Nephron progenitor cell (in vitro differentiated cells): ENCODE measurements around the gene HTR1D.

ENCODE experiments used
- DNase-seq: peaks from one replicate; pipeline ENCODE4 v3.0.0; 2021
- H3K27ac Mint-ChIP-seq: 2 replicates; pipeline ENCODE4 v1.8.0; 2021; ENCODE audit warnings: mild to moderate bottlenecking, moderate library complexity, mixed read lengths
- H3K27me3 Mint-ChIP-seq: 2 replicates; pipeline ENCODE4 v1.8.0; 2021; ENCODE audit warnings: mild to moderate bottlenecking, low read depth, mixed read lengths; ENCODE audit not compliant: poor library complexity
- H3K36me3 Mint-ChIP-seq: 2 replicates; pipeline ENCODE4 v1.8.0; 2021; ENCODE audit warnings: low read depth, mixed read lengths
- H3K4me1 Mint-ChIP-seq: 2 replicates; pipeline ENCODE4 v1.8.0; 2021; ENCODE audit warnings: mixed read lengths
- H3K4me3 Mint-ChIP-seq: 2 replicates; pipeline ENCODE4 v1.8.0; 2021; ENCODE audit warnings: mild to moderate bottlenecking, moderate library complexity, mixed read lengths
- H3K9me3 Mint-ChIP-seq: 2 replicates; pipeline ENCODE4 v1.8.0; 2021; ENCODE audit warnings: mild to moderate bottlenecking, moderate library complexity, mixed read lengths
- TF ChIP-seq, protein P1 (sequence below): fragments of 200-600 bp; sonication (generic); IDR thresholded peaks from 2 replicates; pipeline ENCODE4 v1.5.0; 2021; ENCODE audit warnings: antibody characterized with exemption

Gene HTR1D

DNA sequence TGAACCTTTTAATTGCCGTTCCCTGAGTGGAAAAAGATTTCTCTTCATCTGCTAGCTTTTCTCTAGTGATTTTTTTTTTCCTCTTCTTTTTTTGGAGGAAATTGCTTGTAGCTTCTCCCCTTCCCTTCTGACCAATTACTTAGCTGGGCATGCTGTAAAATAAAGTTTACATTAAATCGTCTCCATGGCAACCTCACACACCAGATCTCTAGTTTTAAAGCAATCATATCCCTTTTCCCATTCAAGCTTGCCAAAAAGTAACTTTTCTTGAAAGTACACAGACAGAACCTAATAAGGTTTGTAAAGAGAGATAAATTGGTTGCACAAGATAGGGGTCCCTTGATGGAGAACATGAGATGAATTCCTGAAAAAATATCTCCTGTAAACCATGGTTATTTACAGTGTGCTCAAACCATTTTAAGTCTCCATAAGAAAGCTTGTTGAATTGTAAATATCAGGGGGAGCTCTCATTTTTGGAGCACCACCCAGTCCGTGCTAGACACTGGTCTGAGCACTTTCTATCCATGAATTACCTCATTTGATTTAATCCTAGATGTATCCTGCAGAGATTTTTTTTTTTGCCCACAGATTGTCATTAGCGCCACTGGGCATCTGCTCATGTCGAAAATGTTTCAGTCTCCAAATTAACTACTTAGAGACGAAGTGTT, 32.6 kb upstream of the HTR1D start:
- H3K27me3 Mint-ChIP-seq = peaks cover 10% of the 10 kb centered on the region
- peaks cover 7% of the 10 kb centered on the region for H3K4me1 Mint-ChIP-seq
- TF ChIP-seq, protein P1, sequence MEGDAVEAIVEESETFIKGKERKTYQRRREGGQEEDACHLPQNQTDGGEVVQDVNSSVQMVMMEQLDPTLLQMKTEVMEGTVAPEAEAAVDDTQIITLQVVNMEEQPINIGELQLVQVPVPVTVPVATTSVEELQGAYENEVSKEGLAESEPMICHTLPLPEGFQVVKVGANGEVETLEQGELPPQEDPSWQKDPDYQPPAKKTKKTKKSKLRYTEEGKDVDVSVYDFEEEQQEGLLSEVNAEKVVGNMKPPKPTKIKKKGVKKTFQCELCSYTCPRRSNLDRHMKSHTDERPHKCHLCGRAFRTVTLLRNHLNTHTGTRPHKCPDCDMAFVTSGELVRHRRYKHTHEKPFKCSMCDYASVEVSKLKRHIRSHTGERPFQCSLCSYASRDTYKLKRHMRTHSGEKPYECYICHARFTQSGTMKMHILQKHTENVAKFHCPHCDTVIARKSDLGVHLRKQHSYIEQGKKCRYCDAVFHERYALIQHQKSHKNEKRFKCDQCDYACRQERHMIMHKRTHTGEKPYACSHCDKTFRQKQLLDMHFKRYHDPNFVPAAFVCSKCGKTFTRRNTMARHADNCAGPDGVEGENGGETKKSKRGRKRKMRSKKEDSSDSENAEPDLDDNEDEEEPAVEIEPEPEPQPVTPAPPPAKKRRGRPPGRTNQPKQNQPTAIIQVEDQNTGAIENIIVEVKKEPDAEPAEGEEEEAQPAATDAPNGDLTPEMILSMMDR = no peak
- no peak for DNase-seq
- H3K36me3 Mint-ChIP-seq = no peaks in the 10 kb centered on the region
- no peak overlapping the region for H3K27ac Mint-ChIP-seq
- no peaks in the 10 kb centered on the region for H3K9me3 Mint-ChIP-seq
- H3K4me3 Mint-ChIP-seq = no peak overlapping the region

DNA sequence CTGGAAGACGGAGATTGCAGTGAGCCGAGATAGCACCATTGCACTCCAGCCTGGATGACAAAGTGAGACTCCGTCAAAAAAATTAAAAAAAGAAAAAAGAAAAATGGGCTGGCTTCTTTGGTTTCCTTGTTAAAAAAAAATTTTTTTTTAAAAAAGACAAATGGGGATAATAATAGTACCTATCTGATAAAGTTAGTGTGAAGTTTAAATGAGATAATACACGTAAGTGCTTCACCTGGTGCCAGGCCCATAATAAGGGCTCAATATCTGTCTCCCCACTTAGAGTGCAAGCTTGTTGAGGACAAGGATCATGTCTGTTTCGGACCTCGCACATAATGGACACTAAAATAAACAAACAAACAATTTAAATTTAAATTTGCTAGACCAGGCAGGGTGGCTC, 30.0 kb upstream of the HTR1D start:
- TF ChIP-seq, protein P1 = no peak
- peaks cover 8% of the 10 kb centered on the region for H3K27me3 Mint-ChIP-seq
- H3K36me3 Mint-ChIP-seq = no peaks in the 10 kb centered on the region
- no peak for DNase-seq
- H3K4me3 Mint-ChIP-seq = no peak overlapping the region
- H3K9me3 Mint-ChIP-seq = no peaks in the 10 kb centered on the region
- H3K27ac Mint-ChIP-seq = no peak overlapping the region
- peaks cover 7% of the 10 kb centered on the region for H3K4me1 Mint-ChIP-seq

DNA sequence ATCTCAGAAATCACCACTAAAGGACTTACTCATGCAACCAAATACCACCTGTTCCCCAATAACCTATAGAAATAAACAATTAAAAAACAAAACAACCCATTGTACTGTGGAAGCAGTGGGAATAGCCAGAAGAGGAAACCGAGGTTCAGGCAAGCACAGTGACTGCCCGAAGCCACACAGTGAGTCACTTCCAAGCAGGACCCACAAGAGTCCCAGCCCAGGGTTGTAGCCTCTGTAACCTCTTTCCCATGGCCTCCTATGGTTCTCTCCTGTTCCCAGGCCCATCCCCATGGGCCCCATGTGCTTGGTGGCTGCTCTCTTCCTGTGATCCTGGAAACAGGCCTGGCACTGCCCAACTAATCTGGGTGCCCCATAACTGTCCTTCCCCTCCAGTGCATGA, 29.0 kb upstream of the HTR1D start:
- no peak for DNase-seq
- H3K27me3 Mint-ChIP-seq = peaks cover 8% of the 10 kb centered on the region
- peaks cover 7% of the 10 kb centered on the region for H3K4me1 Mint-ChIP-seq
- H3K36me3 Mint-ChIP-seq = no peaks in the 10 kb centered on the region
- H3K9me3 Mint-ChIP-seq = no peaks in the 10 kb centered on the region
- TF ChIP-seq, protein P1 = no peak
- H3K27ac Mint-ChIP-seq = no peak overlapping the region
- H3K4me3 Mint-ChIP-seq = no peak overlapping the region

DNA sequence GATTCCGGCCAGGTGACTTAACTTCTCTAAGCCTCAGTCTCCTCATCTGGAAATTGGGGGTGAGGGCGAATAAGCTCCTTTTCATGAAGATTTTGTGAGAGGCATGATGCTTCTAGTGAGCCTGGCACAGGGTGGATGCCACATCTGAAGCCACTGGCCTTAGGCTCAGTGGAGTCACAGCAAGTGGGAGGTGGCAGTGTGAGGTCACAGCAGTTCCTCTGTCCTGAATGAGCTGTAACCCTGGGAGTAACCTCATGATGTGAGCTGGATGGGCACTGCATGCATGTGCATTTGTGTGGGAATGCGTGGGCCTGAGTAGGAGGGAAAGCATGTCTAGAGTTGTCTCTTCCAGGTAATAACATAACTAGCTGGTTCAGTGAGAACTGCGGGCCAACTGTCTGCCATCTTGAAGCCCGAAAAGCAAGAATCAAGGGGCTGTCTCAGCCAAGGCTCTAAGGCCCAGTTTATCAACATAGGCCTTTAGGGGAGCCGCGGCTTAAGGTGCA, 27.0 kb upstream of the HTR1D start:
- Mint-ChIP-seq H3K9me3 (no peaks in the 10 kb centered on the region), H3K27me3 (peaks cover 4% of the 10 kb centered on the region), H3K27ac (no peak overlapping the region), H3K4me1 (no peaks in the 10 kb centered on the region), H3K4me3 (no peak overlapping the region), H3K36me3 (no peaks in the 10 kb centered on the region)
- DNase-seq = no peak
- TF ChIP-seq, protein P1 = no peak

DNA sequence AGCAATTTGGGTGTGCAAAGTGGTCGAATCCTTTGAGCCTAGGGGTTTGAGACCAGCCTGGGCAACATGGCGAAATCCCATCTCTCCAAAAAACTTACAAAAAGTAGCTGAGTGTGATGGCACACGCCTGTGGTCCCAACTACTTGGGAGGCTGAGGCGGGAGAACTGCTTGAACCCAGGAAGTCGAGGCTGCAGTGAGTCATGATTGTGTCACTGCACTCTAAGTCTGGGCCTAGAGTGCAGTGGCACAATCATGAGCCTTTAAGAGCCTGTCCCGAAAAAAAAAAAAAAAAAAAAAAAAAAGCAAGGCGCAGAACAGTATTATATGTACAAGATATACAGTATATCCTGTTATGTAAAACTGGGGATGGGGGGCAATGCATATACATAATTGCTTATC, 25.1 kb upstream of the HTR1D start:
- no peaks in the 10 kb centered on the region for H3K9me3 Mint-ChIP-seq
- H3K27ac Mint-ChIP-seq = no peak overlapping the region
- DNase-seq = no peak
- H3K27me3 Mint-ChIP-seq = peaks cover 4% of the 10 kb centered on the region
- no peaks in the 10 kb centered on the region for H3K36me3 Mint-ChIP-seq
- TF ChIP-seq, protein P1 = no peak
- H3K4me1 Mint-ChIP-seq = no peaks in the 10 kb centered on the region
- H3K4me3 Mint-ChIP-seq = no peak overlapping the region
